Vagina (tissue), 2 donors: Measurements from ENCODE around the gene NEXN.

Source experiments
- CTCF ChIP-seq, 3 experiments: fragments of 450-650 bp in 2 of 3; fragments of 200-600 bp in 1 of 3; sonication (generic) in 1 of 3; IDR thresholded peaks; one replicate each; pipeline ENCODE4 v1.5.1; 2017 to 2019; ENCODE audit warnings: antibody characterized with exemption in 3 of 3, mild to moderate bottlenecking in 2 of 3, moderate library complexity in 2 of 3
- POLR2A ChIP-seq, 2 donors: fragments of 450-650 bp; IDR thresholded peaks; one replicate each; pipeline ENCODE4 v1.6.1; 2017; ENCODE audit warnings: antibody characterized with exemption in 2 of 2, mild to moderate bottlenecking in 2 of 2, moderate library complexity in 2 of 2
- POLR2AphosphoS5 ChIP-seq, 2 donors: sonication (generic); formaldehyde crosslinking; IDR thresholded peaks; one replicate each; pipeline ENCODE4 v1.9.0; 2017; ENCODE audit warnings: antibody characterized with exemption in 2 of 2, mild to moderate bottlenecking in 2 of 2, low read depth in 1 of 2; ENCODE audit not compliant: insufficient read depth in 1 of 2

- TF ChIP-seq CTCF (IDR thresholded peaks at IDR 0.05) (no peak), POLR2AphosphoS5 (IDR thresholded peaks at IDR 0.05; ENCODE audit: insufficient read depth in 1 of 2, low read depth in 1 of 2) (no peak), POLR2A (IDR thresholded peaks at IDR 0.05) (no peak)
Measured at GRCh38 chr1:77857552-77857951, 30.9 kb upstream of the NEXN start.
